Heart left ventricle (tissue), 16 donors: Measurements from ENCODE around the gene C20orf204. TPM values are rescaled to one million over a fixed set of nuclear protein-coding genes. Genes with fewer than 3 reads are reported as not detected.

Source experiments
- ATAC-seq, 4 donors: fragments of 200-7000 bp; cut with Tn5 transposase; one replicate each; pipeline ENCODE4 v1.9.1; 2020 to 2022; ENCODE audit warnings: moderate library complexity in 4 of 4, mild to moderate bottlenecking in 3 of 4, moderate number of reproducible peaks in 1 of 4
- DNase-seq, 5 donors: peaks; one replicate each; pipeline ENCODE4 v3.0.0-alpha.2; 2020
- H3K27ac ChIP-seq, 12 donors: fragments of 200-600 bp; sonication (generic) in 4 of 12; one replicate each; pipeline versions ENCODE4 v1.5.0 to v1.8.0; 2016 to 2022; ENCODE audit warnings: mild to moderate bottlenecking in 2 of 12
- H3K27me3 ChIP-seq, 9 donors: fragments of 200-600 bp; sonication (generic) in 2 of 9; one replicate each; pipeline versions ENCODE4 v1.5.1 to v1.8.0; 2016 to 2022; ENCODE audit warnings: mild to moderate bottlenecking in 3 of 9
- H3K36me3 ChIP-seq, 9 donors: fragments of 200-600 bp; sonication (generic) in 2 of 9; one replicate each; pipeline versions ENCODE4 v1.5.0 to v1.8.0; 2018 to 2022; ENCODE audit warnings: mild to moderate bottlenecking in 2 of 9
- H3K4me1 ChIP-seq, 12 donors: fragments of 200-600 bp; sonication (generic) in 4 of 12; one replicate each; pipeline versions ENCODE4 v1.5.0 to v1.8.0; 2016 to 2022; ENCODE audit warnings: mild to moderate bottlenecking in 3 of 12
- H3K4me3 ChIP-seq, 12 donors: fragments of 200-600 bp; sonication (generic) in 4 of 12; one replicate each; pipeline versions ENCODE4 v1.5.0 to v1.8.0; 2017 to 2022; ENCODE audit warnings: mild to moderate bottlenecking in 9 of 12, moderate library complexity in 4 of 12
- H3K9me3 ChIP-seq, 12 donors: fragments of 200-600 bp; sonication (generic) in 4 of 12; one replicate each; pipeline versions ENCODE4 v1.5.0 to v1.8.0; 2016 to 2022; ENCODE audit warnings: mild to moderate bottlenecking in 1 of 12
- CTCF ChIP-seq, 12 donors: fragments of 200-600 bp; sonication (generic) in 4 of 12; IDR thresholded peaks; one replicate each; pipeline versions ENCODE4 v1.5.0 to v1.8.0; 2018 to 2022; ENCODE audit warnings: antibody characterized with exemption in 12 of 12, mild to moderate bottlenecking in 5 of 12
- POLR2A ChIP-seq, 2 donors: fragments of 450-650 bp; IDR thresholded peaks; one replicate each; pipeline ENCODE4 v1.6.1; 2017; ENCODE audit warnings: antibody characterized with exemption in 2 of 2, mild to moderate bottlenecking in 2 of 2, moderate library complexity in 2 of 2
- WGBS, 4 donors: extraction: QIAGEN DNeasy Blood & Tissue Kit in 2 of 4; methylation state at CpG; one replicate each; pipeline versions ENCODE4 v1.1.5 to v1.1.7; 2013 to 2018; 5-methylcytosine and 5-hydroxymethylcytosine counted together
- intact Hi-C, 10 donors: fragments of 100-400 bp; cut with DNase I; formaldehyde crosslinking; loops; one replicate each; pipeline versions ENCODE4 v1.11.1 to v1.14.2; 2022
- polyA plus RNA-seq, 2 donors: library from polyadenylated mRNA; stranded (reverse); fragments of 200-250 nt; gene quantifications; one replicate each; pipeline ENCODE4 v1.2.3, GENCODE V29; 2013
- total RNA-seq, 9 donors: library from RNA; depleted of rRNA in 2 of 9; stranded (reverse); fragments of >200 nt in 2 of 9; fragmentation: NEBNext Ultra II Directional in 3 of 9; extraction: Animal tissue kit (Norgen Biotek cat#: 25700) in 3 of 9; gene quantifications; one replicate each; pipeline versions ENCODE4 v1.1.0 to v1.2.4, GENCODE V29; 2016 to 2023
- donor health status: ischemic (EF 13 %, LVEDD 7.1; RV severe dilation, severe dysfunction).
- donor health status: healthy with polysubstance abuse.
- donor health status: DM: no; HTN: yes; CAD: no.
- donor health status: DM: no; HTN: no; CAD: no.
- donor health status: ischemic (EF 25% LVEDD 6.9; RV normal size, moderate dysfunction).
- donor health status: ischemic (EF 25% LVEDD 5.7; RV mildly dilated, moderate dysfunction).
- donor health status: healthy.
- donor health status: DM: yes; HTN: yes; CAD: no.
- donor health status: ischemic (EF 35%, LVEDD 5.7; RV mildly dilated, moderate dysfunction).
- donor health status: nonischemic (EF 11% LVEDD 7.7; RV severe dilation, severe dysfunction).
- donor health status: DM: yes; HTN: yes; CAD: no.
- donor health status: PGD.
- donor health status: ischemic (EF 29% LVEDD 5.4; RV normal size, mild dysfunction).
- donor health status: nonischemic (EF 23%, LVEDD 6.1; RV moderate dilation, normal function).

Gene C20orf204
- total and polyA plus RNA-seq, 11 donors = 0.16 to 1.2 (median 0.42) TPM

- peaks cover 0 to 23% (median 8%) of the 10 kb centered on the region in 9 donors for H3K36me3 ChIP-seq
- TF ChIP-seq POLR2A (IDR thresholded peaks at IDR 0.05) = no peak
- TF ChIP-seq CTCF (IDR thresholded peaks at IDR 0.05) = no peak
- no peaks in the 10 kb centered on the region for H3K9me3 ChIP-seq
- DNase-seq (no peak), ATAC-seq (no peak)
- H3K27me3 ChIP-seq = peaks cover 0 to 61% (median 14%) of the 10 kb centered on the region in 9 donors
- intact Hi-C loops = no loop called here
- 67 to 72% (median 69%) methylated on average over 9 to 11 of the region's 11 CpGs for WGBS, 4 donors
- peaks cover 0 to 54% (median 29%) of the 10 kb centered on the region in 12 donors for H3K4me1 ChIP-seq
- H3K27ac ChIP-seq = peak overlapping the region; percentile 78 to 96 (median 91)
- peak overlapping the region in 11 of 12 donors; percentile 20 to 91 (median 61) for H3K4me3 ChIP-seq
Measured at GRCh38 chr20:64051033-64051452, 15.1 kb downstream of the C20orf204 start.

- WGBS, 4 donors = 57 to 76% (median 68%) methylated on average over 13 to 15 of the region's 15 CpGs
- H3K9me3 ChIP-seq = no peaks in the 10 kb centered on the region
- H3K4me1 ChIP-seq = peaks cover 0 to 59% (median 32%) of the 10 kb centered on the region in 12 donors
- peak; percentile 87 to 92 (median 89) for DNase-seq
- ATAC-seq = peak; percentile 45 to 72 (median 55)
- peak overlapping the region in 7 of 12 donors; percentile 32 to 91 (median 65) for H3K4me3 ChIP-seq
- peaks cover 0 to 20% (median 8%) of the 10 kb centered on the region in 9 donors for H3K36me3 ChIP-seq
- intact Hi-C loops = no loop called here
- peak overlapping the region; percentile 78 to 96 (median 91) for H3K27ac ChIP-seq
- TF ChIP-seq CTCF (IDR thresholded peaks at IDR 0.05) (no peak), POLR2A (IDR thresholded peaks at IDR 0.05) (peak in 1 of 2 donors; percentile 38)
- H3K27me3 ChIP-seq = peaks cover 0 to 59% (median 14%) of the 10 kb centered on the region in 9 donors
Measured at GRCh38 chr20:64051561-64052325, 15.8 kb downstream of the C20orf204 start.

GRCh38 chr20:64052326-64052722 lies 16.3 kb downstream of the C20orf204 start:
- TF ChIP-seq POLR2A (IDR thresholded peaks at IDR 0.05) = no peak
- no peak for TF ChIP-seq CTCF (IDR thresholded peaks at IDR 0.05)
- H3K4me3 ChIP-seq = peak overlapping the region in 7 of 12 donors; percentile 5 to 32 (median 22)
- H3K36me3 ChIP-seq = peaks cover 0 to 14% (median 8%) of the 10 kb centered on the region in 9 donors
- DNase-seq = no peak
- H3K9me3 ChIP-seq = no peaks in the 10 kb centered on the region
- H3K4me1 ChIP-seq = peaks cover 0 to 65% (median 34%) of the 10 kb centered on the region in 12 donors
- 66 to 78% (median 73%) methylated on average over 9 to 10 of the region's 10 CpGs for WGBS, 4 donors
- peaks cover 0 to 58% (median 14%) of the 10 kb centered on the region in 9 donors for H3K27me3 ChIP-seq
- intact Hi-C loops = no loop called here
- no peak for ATAC-seq
- H3K27ac ChIP-seq = peak overlapping the region; percentile 68 to 96 (median 91)
